ENCODE measurements around the gene IFNGR1. TPM values are rescaled to one million over a fixed set of nuclear protein-coding genes. Genes with fewer than 3 reads are reported as not detected.

Gene IFNGR1
- total RNA-seq, 2 experiments from 2014 or later: 18.4 to 18.7 TPM

- ChIA-PET POLR2A (interaction anchor here (0.5 kb wide), 1 partner anchor 1181 kb away, joined by 4 read pairs; no protein-coding TSS in a partner anchor), CTCF (interaction anchor here (0.6 kb wide), 1 partner anchor 14 kb away, joined by 3 read pairs; no protein-coding TSS in a partner anchor)
Measured at GRCh38 chr6:137237413-137238170, 18.4 kb upstream of the IFNGR1 start.

GRCh38 chr6:137236581-137237355, 17.6 kb upstream of the IFNGR1 start:
- ChIA-PET POLR2A (interaction anchor here (0.5 kb wide), 1 partner anchor 1181 kb away, joined by 4 read pairs; no protein-coding TSS in a partner anchor), CTCF (no interaction called here)

- POLR2A ChIA-PET: no interaction called here
- CTCF ChIA-PET: no interaction called here
Measured at GRCh38 chr6:137235686-137236085, 16.5 kb upstream of the IFNGR1 start.

- POLR2A ChIA-PET: interaction anchor here (1.2 kb wide), 1 partner anchor 17 kb away, joined by 3 read pairs; no protein-coding TSS in a partner anchor
- CTCF ChIA-PET: no interaction called here
Measured at GRCh38 chr6:137233911-137234863, 15.0 kb upstream of the IFNGR1 start.

- CTCF ChIA-PET: interaction anchor here (1.4 kb wide), 1 partner anchor 10 kb away, joined by 3 read pairs; no protein-coding TSS in a partner anchor
- POLR2A ChIA-PET: no interaction called here
Measured at GRCh38 chr6:137231895-137232294, 12.7 kb upstream of the IFNGR1 start.

- ChIA-PET POLR2A (no interaction called here), CTCF (interaction anchor here (1.4 kb wide), 1 partner anchor 9 kb away, joined by 3 read pairs; no protein-coding TSS in a partner anchor)
Measured at GRCh38 chr6:137230956-137231555, 11.9 kb upstream of the IFNGR1 start.

GRCh38 chr6:137230547-137230946, 11.4 kb upstream of the IFNGR1 start:
- ChIA-PET POLR2A (no interaction called here), CTCF (no interaction called here)

- ChIA-PET POLR2A (no interaction called here), CTCF (no interaction called here)
Measured at GRCh38 chr6:137229075-137229759, 10.0 kb upstream of the IFNGR1 start.

GRCh38 chr6:137227871-137228302, 8.7 kb upstream of the IFNGR1 start:
- ChIA-PET CTCF (no interaction called here), POLR2A (no interaction called here)

GRCh38 chr6:137226697-137227096, 7.5 kb upstream of the IFNGR1 start:
- CTCF ChIA-PET: no interaction called here
- POLR2A ChIA-PET: no interaction called here

GRCh38 chr6:137224799-137225198, 5.6 kb upstream of the IFNGR1 start:
- ChIA-PET POLR2A (interaction anchor here (0.6 kb wide), 1 partner anchor 15 kb away, joined by 3 read pairs; no protein-coding TSS in a partner anchor), CTCF (no interaction called here)

GRCh38 chr6:137223370-137224131, 4.4 kb upstream of the IFNGR1 start:
- POLR2A ChIA-PET: no interaction called here
- CTCF ChIA-PET: interaction anchor here (0.7 to 1.1 kb wide), 2 partner anchors 14 to 30 kb away, joined by 3 read pairs; no protein-coding TSS in a partner anchor

- ChIA-PET CTCF (interaction anchor here (1.0 kb wide), 1 partner anchor 10 kb away, joined by 3 read pairs; no protein-coding TSS in a partner anchor), POLR2A (no interaction called here)
Measured at GRCh38 chr6:137222381-137222780, 3.2 kb upstream of the IFNGR1 start.

GRCh38 chr6:137219664-137220252, 573 bp upstream of the IFNGR1 start:
- ChIA-PET POLR2A (interaction anchor here (0.6 kb wide), 1 partner anchor 130 kb away, joined by 4 read pairs; no protein-coding TSS in a partner anchor), CTCF (interaction anchor here (0.6 kb wide), 1 partner anchor 28 kb away, joined by 3 read pairs; no protein-coding TSS in a partner anchor)

GRCh38 chr6:137218473-137218916, 690 bp downstream of the IFNGR1 start:
- ChIA-PET POLR2A (no interaction called here), CTCF (interaction anchor here (1.0 to 1.3 kb wide), 2 partner anchors 142 to 423 kb away, joined by 3 read pairs; no protein-coding TSS in a partner anchor)

- ChIA-PET POLR2A (interaction anchor here (0.6 kb wide), 1 partner anchor 15 kb away, joined by 3 read pairs; no protein-coding TSS in a partner anchor), CTCF (interaction anchor here (1.0 to 1.3 kb wide), 2 partner anchors 142 to 424 kb away, joined by 3 read pairs; no protein-coding TSS in a partner anchor)
Measured at GRCh38 chr6:137217801-137218472, 1.2 kb downstream of the IFNGR1 start.

Measured in activated CD8-positive, alpha-beta memory T cell treated with anti-CD3 and anti-CD28 coated beads for 36 hours (primary cell).